NCI-H446 (cell line): ENCODE results near the gene CZIB.
"Not testable (repeated sequence)": the region's sequence is repeated elsewhere in the genome, so short reads cannot be mapped to it uniquely, and the experiment has no call there.

Experiments used
- DNase-seq, 2 experiments: peaks; one replicate each; lab custom pipeline; 2025; lab: John Stamatoyannopoulos, UW

Gene CZIB

DNA sequence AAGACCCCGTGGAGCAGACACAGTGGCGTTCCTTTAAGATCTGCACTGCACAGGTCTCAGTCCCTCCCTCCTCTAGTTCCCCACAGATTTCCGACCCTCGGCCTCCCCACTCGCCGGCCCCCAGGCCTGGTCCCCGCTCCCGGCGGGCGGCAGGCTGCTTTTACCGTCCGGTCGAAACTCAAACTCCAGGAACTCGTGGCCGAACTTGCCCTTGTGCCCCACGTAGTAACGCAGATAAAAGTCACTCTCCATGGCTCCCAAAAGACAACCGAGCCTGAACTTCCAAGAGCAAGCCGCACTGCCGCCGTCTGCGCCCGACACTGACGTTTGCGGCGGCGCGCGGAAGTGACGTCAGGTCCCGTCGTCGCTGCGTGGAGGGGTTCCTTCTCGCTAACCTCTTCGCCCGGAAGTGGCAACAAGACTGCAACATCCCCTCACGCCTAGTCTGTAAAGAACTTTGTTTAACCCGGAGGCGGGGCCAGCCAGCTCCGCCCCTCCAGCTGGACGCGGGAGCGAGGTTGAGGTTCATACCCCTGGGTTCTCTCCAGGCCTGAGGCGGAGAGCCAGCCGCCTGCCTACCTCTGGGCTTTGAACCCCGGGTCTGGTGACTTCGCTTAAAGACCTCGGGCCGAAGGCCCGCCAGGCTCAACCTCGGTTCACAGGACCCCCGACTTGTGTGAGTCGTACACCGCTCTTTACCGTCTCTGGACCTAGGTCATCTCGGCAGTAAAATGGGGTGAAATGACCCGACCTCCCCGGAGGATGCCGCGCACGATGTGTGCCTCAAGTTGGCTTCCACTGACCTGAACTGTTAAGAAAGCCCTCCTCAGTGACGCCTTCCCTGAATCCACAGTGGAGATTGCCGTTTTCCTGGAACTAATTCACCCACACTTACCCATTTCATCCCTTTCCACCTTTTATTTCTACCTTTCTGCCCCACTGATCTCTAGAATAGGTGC is 18.0 kb upstream of the CZIB start, which contains the start of gene MAGOH:
Gene MAGOH, minus strand, starts transcription at position 322 of the 959 bp plus-strand sequence. Its CDS starts 70 bp downstream, at position 252.
- DNase-seq: peak; percentile 95 to 98

- no peak for DNase-seq
Observed at GRCh38 chr1:53237638-53238037, 17.2 kb upstream of the CZIB start.

GRCh38 chr1:53220962-53221286 is 490 bp upstream of the CZIB start:
- no peak for DNase-seq

DNA sequence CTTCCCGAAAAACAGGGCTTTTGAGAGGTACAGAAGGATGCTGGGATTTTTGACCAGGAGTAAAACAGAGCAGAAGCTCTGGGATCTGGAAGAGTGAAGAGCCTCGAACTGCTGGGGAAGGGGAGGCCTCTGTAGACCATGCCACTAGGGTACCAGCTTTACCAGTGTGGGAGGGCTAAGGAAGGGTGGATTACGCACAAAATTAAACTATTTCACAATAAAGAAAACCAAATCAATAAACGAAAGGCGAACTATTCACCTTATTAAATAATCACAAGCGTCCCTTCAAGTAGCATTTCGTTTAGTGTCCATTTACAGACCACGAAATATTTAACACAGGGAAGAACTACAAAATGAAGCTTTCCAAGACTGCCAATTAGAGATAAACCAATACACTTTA is 723 bp downstream of the CZIB start:
- DNase-seq: no peak

DNA sequence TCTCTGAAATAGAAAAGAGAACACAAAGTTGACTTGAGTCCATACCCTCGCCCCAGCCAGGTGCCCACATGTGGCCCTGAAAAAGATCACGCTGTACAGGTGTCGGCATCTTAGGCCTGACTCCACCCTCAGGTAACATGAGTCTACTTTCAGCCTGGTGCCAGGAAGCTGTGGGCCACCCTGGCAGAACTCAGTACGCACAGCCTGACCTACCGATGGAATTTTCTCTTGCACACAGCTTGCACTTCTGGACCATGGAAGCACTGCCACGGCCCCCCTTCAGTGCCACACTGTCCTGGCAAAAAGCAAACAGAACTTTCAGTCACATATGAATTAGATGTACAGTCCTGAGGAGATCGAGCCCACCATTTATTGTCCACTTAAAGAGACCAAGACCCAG is 2.2 kb downstream of the CZIB start:
- no peak for DNase-seq

DNA sequence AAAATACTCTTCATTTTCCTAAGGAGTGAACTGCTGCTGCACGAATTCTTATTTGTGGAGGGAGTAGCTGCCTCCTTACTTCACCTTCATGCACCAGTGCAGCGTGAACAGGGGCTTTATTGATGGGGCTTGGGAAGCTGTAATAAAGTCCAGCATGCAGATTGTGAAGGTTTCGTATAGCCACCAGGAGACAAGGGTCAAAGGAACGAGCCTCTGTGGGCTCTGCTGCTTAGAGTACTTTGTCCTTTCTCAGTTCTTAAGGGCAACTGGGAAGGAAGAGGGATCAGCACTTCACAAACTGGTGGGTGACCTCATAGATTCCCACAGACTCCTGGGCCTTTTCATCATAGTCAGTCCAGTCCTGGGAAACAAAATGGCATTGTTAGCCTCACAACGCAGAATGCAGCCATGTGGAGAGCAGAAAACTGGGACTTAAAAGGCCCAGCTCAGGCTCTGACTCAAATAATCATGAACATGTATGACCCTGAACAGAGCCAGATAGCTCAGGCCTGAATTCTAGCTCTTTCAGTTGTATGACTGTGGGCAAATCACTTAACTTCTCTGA is 6.0 kb downstream of the CZIB start:
- no peak for DNase-seq

- no peak for DNase-seq
Observed at GRCh38 chr1:53210954-53211353, 9.5 kb downstream of the CZIB start.

GRCh38 chr1:53210352-53210751 is 10.1 kb downstream of the CZIB start:
- no peak for DNase-seq

DNA sequence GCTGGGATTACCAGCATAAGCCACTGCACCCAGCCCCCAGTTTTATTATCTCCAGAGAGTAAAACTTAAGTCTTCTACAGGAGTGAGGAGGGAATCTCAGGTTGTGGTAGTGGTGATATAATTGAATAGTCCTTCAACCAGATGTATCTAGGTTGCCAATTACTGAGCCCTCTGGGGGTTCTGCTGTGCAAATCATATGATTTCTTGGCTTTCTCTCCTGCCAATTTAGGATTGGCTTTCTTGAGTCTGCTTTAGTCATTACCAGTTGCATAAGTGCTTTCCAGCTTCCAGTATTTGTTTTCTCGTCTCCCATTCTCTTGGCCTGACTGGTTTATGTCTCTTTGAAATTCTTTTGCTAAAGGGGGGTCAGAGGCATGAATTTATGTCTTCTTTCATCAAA is 12.7 kb downstream of the CZIB start:
- DNase-seq: no peak

- DNase-seq: no peak
Observed at GRCh38 chr1:53206735-53207379, 13.6 kb downstream of the CZIB start.

DNA sequence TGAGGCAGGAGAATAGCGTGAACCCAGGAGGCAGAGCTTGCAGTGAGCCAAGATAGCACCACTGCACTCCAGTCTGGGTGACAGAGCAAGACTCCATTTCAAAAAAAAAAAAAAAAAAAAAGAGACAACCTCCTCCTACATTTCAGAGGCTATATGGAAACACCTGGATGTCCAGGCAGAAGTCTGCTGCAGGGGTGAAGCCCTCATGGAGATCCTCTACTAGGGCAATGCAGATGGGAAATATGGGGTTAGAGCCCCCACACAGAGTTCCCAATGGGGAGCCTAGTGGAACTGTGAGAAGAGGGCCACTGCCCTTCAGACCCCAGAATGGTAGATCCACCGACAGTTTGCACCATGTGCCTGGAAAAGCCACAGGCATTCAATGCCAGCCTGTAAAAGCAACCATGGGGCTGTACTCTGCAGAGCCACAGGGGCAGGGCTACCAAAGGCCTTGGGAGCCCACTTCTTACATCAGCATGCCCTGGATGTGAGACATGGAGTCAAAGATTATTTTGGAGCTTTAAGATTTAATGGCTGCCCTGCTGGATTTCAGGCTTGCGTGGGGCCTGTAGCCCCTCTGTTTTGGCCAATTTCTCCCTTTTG is 14.2 kb downstream of the CZIB start:
- DNase-seq: not testable (repeated sequence)

- not testable (repeated sequence) for DNase-seq
Observed at GRCh38 chr1:53205496-53205895, 14.9 kb downstream of the CZIB start.

DNA sequence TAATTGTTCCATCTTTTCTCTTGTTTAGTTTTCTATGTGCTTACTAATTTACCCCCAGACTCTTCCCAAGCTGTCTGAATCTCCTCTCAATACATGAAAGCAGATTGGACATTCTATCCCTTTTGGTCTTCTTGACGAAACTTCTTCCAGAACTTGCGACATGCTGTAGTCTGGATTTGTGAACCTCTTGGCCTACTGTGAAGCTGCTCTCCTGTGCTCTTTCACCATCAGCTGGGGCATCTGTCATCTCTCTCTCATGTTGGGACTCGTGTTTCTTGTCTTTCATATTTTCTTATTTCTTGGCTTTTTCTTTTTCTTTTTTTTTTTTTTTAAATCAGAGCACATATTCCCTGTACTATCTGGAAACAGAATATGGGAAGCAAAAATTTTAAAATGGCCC is 17.0 kb downstream of the CZIB start:
- DNase-seq: no peak

GRCh38 chr1:53198241-53198651 is 22.2 kb downstream of the CZIB start:
- DNase-seq: no peak

DNA sequence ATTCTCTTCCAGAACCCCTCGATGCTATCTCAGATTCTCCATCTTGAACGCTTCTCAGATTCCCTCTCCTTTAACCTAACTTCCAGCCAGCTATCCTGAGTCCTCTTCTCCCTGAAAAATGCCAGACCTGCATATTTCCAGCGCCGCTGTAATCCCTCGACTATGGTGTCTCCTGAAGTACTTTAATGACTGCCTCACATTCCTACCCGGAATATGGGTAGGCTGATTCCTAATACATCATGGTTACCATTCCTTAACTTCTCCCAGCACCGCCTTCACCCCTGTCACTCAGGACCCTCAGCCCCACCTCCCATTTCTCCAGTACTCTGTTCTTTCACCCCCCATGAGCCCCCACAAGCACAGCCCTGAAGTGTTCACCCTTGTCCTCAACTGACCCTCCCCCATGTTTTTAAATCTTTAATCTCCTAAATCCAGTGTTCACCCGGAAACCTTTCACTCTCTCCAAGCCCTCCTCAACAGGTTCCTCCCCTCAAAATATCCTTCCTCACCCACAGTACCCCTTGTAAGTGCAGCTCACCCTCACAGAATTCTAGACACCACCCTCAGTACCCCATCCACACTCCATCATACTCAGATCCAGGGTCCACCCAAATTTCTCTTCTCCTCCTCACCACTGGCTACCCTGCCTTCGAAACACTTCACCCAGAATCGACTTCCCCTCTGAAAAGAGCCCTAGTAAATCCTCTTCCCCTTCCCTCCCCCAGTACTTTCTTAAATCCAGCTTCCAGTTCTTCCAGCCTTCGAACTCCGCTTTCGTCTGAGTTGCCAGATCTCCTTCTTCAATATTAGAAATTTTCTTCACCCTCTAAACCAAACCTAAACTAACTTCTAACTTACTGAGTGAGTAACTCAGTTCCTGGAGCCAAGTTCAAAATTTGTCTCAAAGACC is 22.9 kb downstream of the CZIB start:
- no peak for DNase-seq

DNA sequence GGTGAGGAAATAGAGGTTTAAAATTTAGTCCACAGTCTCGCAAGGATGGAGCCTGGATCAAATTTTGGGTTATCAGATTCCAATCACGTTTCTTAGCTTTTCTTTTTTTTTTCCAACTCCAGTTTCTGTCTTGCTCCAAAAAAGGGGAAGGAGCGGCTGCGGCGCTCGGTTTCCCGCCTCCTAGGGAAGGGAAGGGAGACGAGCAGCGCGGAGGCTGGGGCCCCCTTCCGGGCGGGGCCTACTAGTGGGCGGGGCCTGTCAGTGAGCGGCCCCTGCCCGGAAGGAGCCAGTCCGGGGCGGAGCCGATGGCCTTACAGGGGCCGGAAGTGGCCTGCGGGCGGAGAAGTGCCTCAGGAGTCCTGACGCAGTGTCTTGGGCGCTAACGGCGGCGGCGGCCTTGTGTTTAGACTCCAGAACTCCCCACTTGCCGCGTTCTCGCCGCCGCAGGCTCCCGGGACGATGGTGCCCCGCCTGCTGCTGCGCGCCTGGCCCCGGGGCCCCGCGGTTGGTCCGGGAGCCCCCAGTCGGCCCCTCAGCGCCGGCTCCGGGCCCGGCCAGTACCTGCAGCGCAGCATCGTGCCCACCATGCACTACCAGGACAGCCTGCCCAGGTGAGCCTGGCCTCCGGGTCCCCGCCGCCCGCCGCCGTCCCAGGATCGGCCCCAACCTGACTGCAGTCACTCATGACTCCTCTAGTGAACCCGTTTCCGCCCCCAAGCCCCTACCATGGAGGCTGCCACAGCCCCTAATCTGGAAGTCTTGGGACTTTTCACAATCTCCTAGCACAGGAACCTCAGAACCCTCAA is 23.7 kb downstream of the CZIB start, which contains the start of gene CPT2:
Gene CPT2, plus strand, starts transcription at position 340 of the 806 bp plus-strand sequence. Its CDS starts 120 bp downstream, at position 460.
- peak; percentile 80 to 97 for DNase-seq

GRCh38 chr1:53196017-53196484 is 24.4 kb downstream of the CZIB start:
- DNase-seq: no peak

GRCh38 chr1:53195246-53196016 is 25.0 kb downstream of the CZIB start:
- no peak for DNase-seq

DNA sequence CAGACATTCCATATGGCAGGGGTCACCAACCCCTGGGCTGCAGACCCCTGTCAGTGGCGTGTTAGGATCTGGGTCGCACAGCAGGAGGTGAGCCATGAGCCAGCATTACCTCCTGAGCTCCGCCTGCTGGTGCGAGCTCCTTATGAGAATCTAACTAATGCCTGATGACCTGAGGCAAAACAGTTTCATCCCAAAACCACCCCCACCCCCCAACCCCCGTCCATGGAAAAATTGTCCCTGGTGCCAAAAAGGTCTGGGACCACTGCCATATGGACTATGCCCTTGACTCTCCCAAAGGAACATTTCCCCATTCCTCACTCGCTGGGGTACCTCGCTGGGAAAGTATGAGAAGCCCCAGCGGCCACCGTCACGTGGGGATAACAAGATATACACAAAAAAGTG is 30.2 kb downstream of the CZIB start:
- DNase-seq: no peak

DNA sequence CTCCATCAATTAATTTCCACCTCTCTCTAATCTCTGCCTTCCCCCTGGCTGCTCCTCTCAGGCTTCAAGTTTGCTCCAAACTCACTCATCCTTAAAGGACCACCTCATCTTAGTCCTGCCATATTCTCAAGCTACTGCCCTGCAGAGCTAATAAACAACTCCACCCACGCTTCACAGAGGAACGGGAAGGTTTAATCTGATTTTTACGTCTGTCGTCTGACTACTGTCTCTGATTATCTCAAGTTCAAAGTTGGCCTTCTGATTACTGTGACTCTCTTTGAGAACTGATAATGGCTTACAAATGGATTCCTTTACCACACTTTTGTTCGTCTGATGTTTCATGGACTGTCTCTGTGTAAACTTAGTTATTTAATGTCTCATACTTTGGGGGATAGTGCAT is 31.4 kb downstream of the CZIB start:
- no peak for DNase-seq
